PFSK-1 (cell line): ENCODE measurements around the gene MGMT.

Experiments used
- POLR2AphosphoS5 ChIP-seq: IDR thresholded peaks from 2 replicates; pipeline ENCODE4 v1.6.1; 2012; ENCODE audit warnings: low read depth, mild to moderate bottlenecking, control low read depth, low read length, moderate library complexity
- SIN3A ChIP-seq: IDR thresholded peaks from 2 replicates; pipeline ENCODE4 v1.6.1; 2012; ENCODE audit warnings: mild to moderate bottlenecking, low read length, moderate library complexity, borderline replicate concordance; ENCODE audit not compliant: insufficient read depth
- TAF1 ChIP-seq: IDR thresholded peaks from 2 replicates; pipeline ENCODE4 v1.6.1; 2012; ENCODE audit warnings: low read length, control low read depth, borderline replicate concordance; ENCODE audit not compliant: insufficient read depth
- TF ChIP-seq, protein P1 (sequence below), 2 experiments: IDR thresholded peaks; 2 replicates each; pipeline versions ENCODE4 v1.6.1 to v1.8.0; 2011 to 2012; ENCODE audit warnings: low read depth in 2 of 2, low read length in 2 of 2, control low read depth in 1 of 2, inconsistent platforms in 1 of 2, mild to moderate bottlenecking in 1 of 2, moderate library complexity in 1 of 2; ENCODE audit not compliant: insufficient read depth in 1 of 2

DNA sequence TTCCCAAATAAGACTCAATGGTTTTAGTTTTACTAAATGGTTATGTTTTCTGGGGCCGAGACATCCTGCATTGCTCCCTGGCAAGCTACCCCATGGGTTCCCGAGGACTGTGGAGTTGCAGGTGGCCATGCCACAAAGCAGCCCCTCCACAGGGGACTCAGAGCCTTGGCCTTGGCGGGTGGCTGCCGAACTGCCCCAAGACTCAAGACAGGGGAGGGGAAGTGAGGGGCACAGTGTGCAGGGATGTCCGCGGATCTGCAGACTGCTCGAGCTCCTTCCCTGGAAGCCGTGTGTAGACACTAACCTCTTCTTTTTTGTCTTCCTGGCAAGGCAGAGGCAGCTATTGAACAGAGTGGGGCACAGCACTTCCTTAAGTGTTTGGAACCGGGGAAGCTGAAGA lies 342.4 kb downstream of the MGMT start:
- TF ChIP-seq POLR2AphosphoS5 = no peak
- TF ChIP-seq, protein P1, sequence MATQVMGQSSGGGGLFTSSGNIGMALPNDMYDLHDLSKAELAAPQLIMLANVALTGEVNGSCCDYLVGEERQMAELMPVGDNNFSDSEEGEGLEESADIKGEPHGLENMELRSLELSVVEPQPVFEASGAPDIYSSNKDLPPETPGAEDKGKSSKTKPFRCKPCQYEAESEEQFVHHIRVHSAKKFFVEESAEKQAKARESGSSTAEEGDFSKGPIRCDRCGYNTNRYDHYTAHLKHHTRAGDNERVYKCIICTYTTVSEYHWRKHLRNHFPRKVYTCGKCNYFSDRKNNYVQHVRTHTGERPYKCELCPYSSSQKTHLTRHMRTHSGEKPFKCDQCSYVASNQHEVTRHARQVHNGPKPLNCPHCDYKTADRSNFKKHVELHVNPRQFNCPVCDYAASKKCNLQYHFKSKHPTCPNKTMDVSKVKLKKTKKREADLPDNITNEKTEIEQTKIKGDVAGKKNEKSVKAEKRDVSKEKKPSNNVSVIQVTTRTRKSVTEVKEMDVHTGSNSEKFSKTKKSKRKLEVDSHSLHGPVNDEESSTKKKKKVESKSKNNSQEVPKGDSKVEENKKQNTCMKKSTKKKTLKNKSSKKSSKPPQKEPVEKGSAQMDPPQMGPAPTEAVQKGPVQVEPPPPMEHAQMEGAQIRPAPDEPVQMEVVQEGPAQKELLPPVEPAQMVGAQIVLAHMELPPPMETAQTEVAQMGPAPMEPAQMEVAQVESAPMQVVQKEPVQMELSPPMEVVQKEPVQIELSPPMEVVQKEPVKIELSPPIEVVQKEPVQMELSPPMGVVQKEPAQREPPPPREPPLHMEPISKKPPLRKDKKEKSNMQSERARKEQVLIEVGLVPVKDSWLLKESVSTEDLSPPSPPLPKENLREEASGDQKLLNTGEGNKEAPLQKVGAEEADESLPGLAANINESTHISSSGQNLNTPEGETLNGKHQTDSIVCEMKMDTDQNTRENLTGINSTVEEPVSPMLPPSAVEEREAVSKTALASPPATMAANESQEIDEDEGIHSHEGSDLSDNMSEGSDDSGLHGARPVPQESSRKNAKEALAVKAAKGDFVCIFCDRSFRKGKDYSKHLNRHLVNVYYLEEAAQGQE (IDR thresholded peaks at IDR 0.05; ENCODE audit: insufficient read depth in 1 of 2, low read depth in 2 of 2, low read length in 2 of 2) = no peak
- TF ChIP-seq SIN3A = no peak
- no peak for TF ChIP-seq TAF1
